Epidermal melanocyte (primary cell): ENCODE results near the gene E2F8.
A peak's percentile ranks its signal among the peaks of the same experiment; 100 is the strongest.
"Not testable (repeated sequence)": the region's sequence is repeated elsewhere in the genome, so short reads cannot be mapped to it uniquely, and the experiment has no call there.

Source experiments
- DNase-seq: peaks from one replicate; pipeline ENCODE4 v3.0.0; 2011; ENCODE audit warnings: low spot score; ENCODE audit not compliant: insufficient read length

Gene E2F8

GRCh38 chr11:19240420-19241259, at the start of gene E2F8:
Gene E2F8, minus strand, starts transcription at chr11:19240945. Its CDS starts 824 bp downstream, at chr11:19240121.
- peak; percentile 97 for DNase-seq

GRCh38 chr11:19290356-19290755, 49.6 kb upstream of the E2F8 start:
- DNase-seq = no peak

GRCh38 chr11:19288256-19288655, 47.5 kb upstream of the E2F8 start:
- no peak for DNase-seq

GRCh38 chr11:19286411-19286810, 45.7 kb upstream of the E2F8 start:
- no peak for DNase-seq

- DNase-seq = no peak
These were observed 44.1 kb upstream of the E2F8 start for GRCh38 chr11:19284881-19285280.

GRCh38 chr11:19283991-19284390, 43.2 kb upstream of the E2F8 start:
- no peak for DNase-seq

- DNase-seq = no peak
These were observed 40.8 kb upstream of the E2F8 start for GRCh38 chr11:19281555-19281954.

GRCh38 chr11:19281041-19281440, 40.3 kb upstream of the E2F8 start:
- no peak for DNase-seq

- DNase-seq = no peak
These were observed 38.7 kb upstream of the E2F8 start for GRCh38 chr11:19279451-19279850.

GRCh38 chr11:19276859-19277808, 36.4 kb upstream of the E2F8 start:
- DNase-seq = no peak

GRCh38 chr11:19275496-19275895, 34.8 kb upstream of the E2F8 start:
- no peak for DNase-seq

- not testable (repeated sequence) for DNase-seq
These were observed 32.5 kb upstream of the E2F8 start for GRCh38 chr11:19273219-19273618.

GRCh38 chr11:19268909-19269308, 28.2 kb upstream of the E2F8 start:
- DNase-seq = no peak

- no peak for DNase-seq
These were observed 26.8 kb upstream of the E2F8 start for GRCh38 chr11:19267567-19267966.

- DNase-seq = no peak
These were observed 22.6 kb upstream of the E2F8 start for GRCh38 chr11:19263333-19263732.

- no peak for DNase-seq
These were observed 19.0 kb upstream of the E2F8 start for GRCh38 chr11:19259487-19260345.

GRCh38 chr11:19258641-19259230, 18.0 kb upstream of the E2F8 start:
- no peak for DNase-seq

- not testable (repeated sequence) for DNase-seq
These were observed 13.7 kb upstream of the E2F8 start for GRCh38 chr11:19254441-19254840.

GRCh38 chr11:19253817-19254216, 13.1 kb upstream of the E2F8 start:
- DNase-seq = no peak

- no peak for DNase-seq
These were observed 12.5 kb upstream of the E2F8 start for GRCh38 chr11:19253153-19253745.
